Tibial artery (tissue), 4 donors: ENCODE measurements around the gene DHX40.
"Not testable (repeated sequence)": the region's sequence is repeated elsewhere in the genome, so short reads cannot be mapped to it uniquely, and the experiment has no call there.

Source experiments
- DNase-seq, 2 donors: peaks; one replicate each; pipeline ENCODE4 v3.0.0-alpha.2; 2019
- H3K27ac ChIP-seq, 2 donors: fragments of 200-600 bp; sonication (generic) in 1 of 2; 1 replicate in 1 of 2; 2 replicates in 1 of 2; pipeline ENCODE4 v1.5.1; 2018 to 2019; ENCODE audit warnings: mild to moderate bottlenecking in 1 of 2
- H3K27me3 ChIP-seq, 2 donors: fragments of 200-600 bp; sonication (generic) in 1 of 2; one replicate each; pipeline versions ENCODE4 v1.5.1 to v1.6.0; 2016 to 2019
- H3K36me3 ChIP-seq, 3 donors: fragments of 200-600 bp; sonication (generic) in 2 of 3; one replicate each; pipeline ENCODE4 v1.5.1; 2016 to 2019; ENCODE audit warnings: mild to moderate bottlenecking in 2 of 3
- H3K4me1 ChIP-seq, 4 donors: fragments of 200-600 bp; sonication (generic) in 2 of 4; 1 replicate in 3 of 4; 2 replicates in 1 of 4; pipeline ENCODE4 v1.5.1; 2016 to 2019
- H3K4me3 ChIP-seq, 2 donors: fragments of 200-600 bp; sonication (generic) in 1 of 2; 1 replicate in 1 of 2; 2 replicates in 1 of 2; pipeline ENCODE4 v1.5.1; 2018 to 2019; ENCODE audit warnings: mild to moderate bottlenecking in 2 of 2
- H3K9me3 ChIP-seq, 3 donors: fragments of 200-600 bp; sonication (generic) in 1 of 3; one replicate each; pipeline ENCODE4 v1.5.1; 2016 to 2019
- intact Hi-C: fragments of 100-400 bp; cut with DNase I; formaldehyde crosslinking; loops from one replicate; pipeline ENCODE4 v1.15.0; 2023; ENCODE audit warnings: low total_unique reads
- TF ChIP-seq, protein P1 (sequence below), 2 experiments: fragments of 200-600 bp in 1 of 2; fragments of 450-650 bp in 1 of 2; IDR thresholded peaks; one replicate each; pipeline ENCODE4 v1.5.1; 2017 to 2019; ENCODE audit warnings: antibody characterized with exemption in 2 of 2, mild to moderate bottlenecking in 1 of 2, moderate library complexity in 1 of 2

DHX40 gene, protein sequence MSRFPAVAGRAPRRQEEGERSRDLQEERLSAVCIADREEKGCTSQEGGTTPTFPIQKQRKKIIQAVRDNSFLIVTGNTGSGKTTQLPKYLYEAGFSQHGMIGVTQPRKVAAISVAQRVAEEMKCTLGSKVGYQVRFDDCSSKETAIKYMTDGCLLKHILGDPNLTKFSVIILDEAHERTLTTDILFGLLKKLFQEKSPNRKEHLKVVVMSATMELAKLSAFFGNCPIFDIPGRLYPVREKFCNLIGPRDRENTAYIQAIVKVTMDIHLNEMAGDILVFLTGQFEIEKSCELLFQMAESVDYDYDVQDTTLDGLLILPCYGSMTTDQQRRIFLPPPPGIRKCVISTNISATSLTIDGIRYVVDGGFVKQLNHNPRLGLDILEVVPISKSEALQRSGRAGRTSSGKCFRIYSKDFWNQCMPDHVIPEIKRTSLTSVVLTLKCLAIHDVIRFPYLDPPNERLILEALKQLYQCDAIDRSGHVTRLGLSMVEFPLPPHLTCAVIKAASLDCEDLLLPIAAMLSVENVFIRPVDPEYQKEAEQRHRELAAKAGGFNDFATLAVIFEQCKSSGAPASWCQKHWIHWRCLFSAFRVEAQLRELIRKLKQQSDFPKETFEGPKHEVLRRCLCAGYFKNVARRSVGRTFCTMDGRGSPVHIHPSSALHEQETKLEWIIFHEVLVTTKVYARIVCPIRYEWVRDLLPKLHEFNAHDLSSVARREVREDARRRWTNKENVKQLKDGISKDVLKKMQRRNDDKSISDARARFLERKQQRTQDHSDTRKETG

DNA sequence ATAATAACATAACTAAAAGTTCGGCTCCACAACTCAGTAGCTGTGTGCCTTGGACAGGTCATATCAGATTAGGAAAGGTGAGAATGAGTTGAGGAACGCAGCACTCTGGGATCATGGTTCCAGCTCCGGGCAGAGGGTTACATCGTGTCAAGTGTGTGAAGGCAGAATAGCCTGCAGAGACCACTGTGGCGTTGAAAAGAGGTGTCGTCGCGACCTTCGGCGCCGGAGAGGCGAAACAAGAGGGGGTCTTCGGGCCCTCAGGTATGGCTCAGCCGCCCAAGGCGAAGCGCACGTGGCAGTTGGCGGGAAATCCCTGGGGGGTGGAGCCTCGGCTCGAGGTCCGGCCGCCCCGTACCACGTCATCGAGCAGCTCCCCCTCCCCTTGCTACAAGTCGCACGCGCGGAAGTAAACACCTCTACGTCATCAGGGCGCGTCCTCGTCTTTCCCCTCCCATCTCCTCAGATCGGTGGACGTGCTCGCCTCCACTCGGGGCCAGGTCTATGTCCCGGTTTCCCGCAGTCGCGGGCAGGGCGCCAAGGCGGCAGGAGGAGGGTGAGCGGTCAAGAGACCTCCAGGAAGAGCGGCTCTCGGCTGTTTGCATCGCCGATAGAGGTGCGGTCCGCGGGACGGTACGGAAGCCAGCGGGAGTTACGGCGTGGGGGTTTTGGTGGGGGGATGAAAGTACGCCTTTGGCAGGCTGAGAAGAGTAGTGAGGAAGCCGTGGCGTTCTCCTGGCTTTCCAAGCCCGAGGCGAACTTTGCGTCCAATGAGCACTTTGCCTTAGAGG lies at the start of gene DHX40:
Gene DHX40 (plus strand): TSS at position 440 of the 788 bp plus-strand sequence. CDS start 62 bp downstream, at position 502.
- peak; percentile 94 to 96 for DNase-seq
- H3K4me1 ChIP-seq = peaks cover 0 to 13% (median 4%) of the 10 kb centered on the region in 4 donors
- peak within 1 kb of the TSS; percentile 87 to 98 for H3K4me3 ChIP-seq
- peaks cover 1 to 7% (median 1%) of the 10 kb centered on the region in 3 donors for H3K36me3 ChIP-seq
- H3K27ac ChIP-seq = peak within 1 kb of the TSS; percentile 88 to 96
- H3K27me3 ChIP-seq = no peaks in the 10 kb centered on the region
- H3K9me3 ChIP-seq = no peaks in the 10 kb centered on the region
- intact Hi-C loops = loop anchor here (10.0 kb wide), 1 partner anchor 49 kb away; the partner anchor contains the start of gene CLTC
- TF ChIP-seq, protein P1, sequence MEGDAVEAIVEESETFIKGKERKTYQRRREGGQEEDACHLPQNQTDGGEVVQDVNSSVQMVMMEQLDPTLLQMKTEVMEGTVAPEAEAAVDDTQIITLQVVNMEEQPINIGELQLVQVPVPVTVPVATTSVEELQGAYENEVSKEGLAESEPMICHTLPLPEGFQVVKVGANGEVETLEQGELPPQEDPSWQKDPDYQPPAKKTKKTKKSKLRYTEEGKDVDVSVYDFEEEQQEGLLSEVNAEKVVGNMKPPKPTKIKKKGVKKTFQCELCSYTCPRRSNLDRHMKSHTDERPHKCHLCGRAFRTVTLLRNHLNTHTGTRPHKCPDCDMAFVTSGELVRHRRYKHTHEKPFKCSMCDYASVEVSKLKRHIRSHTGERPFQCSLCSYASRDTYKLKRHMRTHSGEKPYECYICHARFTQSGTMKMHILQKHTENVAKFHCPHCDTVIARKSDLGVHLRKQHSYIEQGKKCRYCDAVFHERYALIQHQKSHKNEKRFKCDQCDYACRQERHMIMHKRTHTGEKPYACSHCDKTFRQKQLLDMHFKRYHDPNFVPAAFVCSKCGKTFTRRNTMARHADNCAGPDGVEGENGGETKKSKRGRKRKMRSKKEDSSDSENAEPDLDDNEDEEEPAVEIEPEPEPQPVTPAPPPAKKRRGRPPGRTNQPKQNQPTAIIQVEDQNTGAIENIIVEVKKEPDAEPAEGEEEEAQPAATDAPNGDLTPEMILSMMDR (IDR thresholded peaks at IDR 0.05) = no peak

DNA sequence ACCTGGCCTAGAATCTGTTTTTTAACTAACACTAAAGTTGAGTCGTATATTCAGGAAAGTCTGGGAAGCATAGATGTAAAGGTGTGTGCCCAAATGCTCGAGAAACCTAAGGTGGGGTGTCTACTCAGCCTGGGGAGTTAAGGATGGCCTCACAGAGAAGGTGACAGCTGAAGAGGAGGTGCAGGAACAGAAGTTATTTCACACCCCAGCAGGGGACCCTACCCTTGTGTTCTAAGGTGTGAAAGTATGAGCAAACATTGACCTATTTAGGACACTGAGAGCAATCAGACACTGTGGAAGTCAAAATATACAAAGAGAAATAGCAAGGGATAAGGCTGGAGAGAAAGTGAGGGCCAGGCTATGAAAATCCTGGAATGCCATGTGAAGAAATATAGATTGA lies 49.0 kb upstream of the DHX40 start:
- H3K9me3 ChIP-seq = no peaks in the 10 kb centered on the region
- peaks cover 0 to 4% (median 1%) of the 10 kb centered on the region in 4 donors for H3K4me1 ChIP-seq
- TF ChIP-seq, protein P1 (IDR thresholded peaks at IDR 0.05) = no peak
- no peaks in the 10 kb centered on the region for H3K27me3 ChIP-seq
- no peak for DNase-seq
- no peaks in the 10 kb centered on the region for H3K36me3 ChIP-seq
- intact Hi-C loops = no loop called here
- H3K4me3 ChIP-seq = no peak overlapping the region
- H3K27ac ChIP-seq = no peak overlapping the region

DNA sequence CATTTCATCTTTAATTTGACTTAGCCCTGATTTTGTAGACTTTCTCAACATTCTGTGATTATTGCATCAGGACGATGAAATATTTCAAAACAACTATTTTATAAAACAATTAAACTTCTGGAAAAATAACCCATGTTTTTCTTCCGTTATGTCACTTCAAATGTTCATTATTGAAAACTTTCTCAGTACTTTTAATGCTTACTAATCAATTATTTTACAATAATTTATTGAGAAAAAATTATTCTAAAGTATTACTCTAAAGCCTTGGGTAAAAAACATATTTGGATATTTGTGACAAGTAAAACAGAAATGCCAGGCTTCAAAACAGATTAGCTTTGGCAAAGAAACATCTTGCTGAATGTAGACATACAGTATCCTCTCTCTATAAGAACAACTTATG lies 46.3 kb upstream of the DHX40 start:
- intact Hi-C loops = no loop called here
- no peak overlapping the region for H3K27ac ChIP-seq
- DNase-seq = no peak
- TF ChIP-seq, protein P1 (IDR thresholded peaks at IDR 0.05) = no peak
- H3K36me3 ChIP-seq = no peaks in the 10 kb centered on the region
- no peaks in the 10 kb centered on the region for H3K27me3 ChIP-seq
- H3K4me1 ChIP-seq = peaks cover 0 to 5% (median 2%) of the 10 kb centered on the region in 4 donors
- H3K9me3 ChIP-seq = no peaks in the 10 kb centered on the region
- no peak overlapping the region for H3K4me3 ChIP-seq

DNA sequence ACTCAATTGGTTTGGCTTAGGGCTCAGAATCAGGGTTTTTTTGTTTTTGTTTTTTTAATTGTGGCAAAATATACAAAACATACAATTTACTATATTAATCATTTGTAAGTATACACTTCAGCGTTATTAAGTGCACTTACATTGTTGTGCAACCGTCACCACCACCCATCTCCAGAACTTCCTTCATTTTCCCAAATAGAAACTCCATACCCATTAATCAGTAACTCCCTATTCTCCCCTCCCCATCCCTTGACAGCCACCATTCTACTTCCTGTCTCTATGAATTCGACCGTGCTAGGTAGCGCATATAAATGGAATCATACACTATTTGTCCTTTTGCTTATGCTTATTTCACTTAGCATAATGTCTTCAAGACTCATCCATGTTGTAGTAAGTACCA lies 45.2 kb upstream of the DHX40 start:
- no peak overlapping the region for H3K4me3 ChIP-seq
- H3K4me1 ChIP-seq = peaks cover 0 to 5% (median 2%) of the 10 kb centered on the region in 4 donors
- TF ChIP-seq, protein P1 (IDR thresholded peaks at IDR 0.05) = no peak
- intact Hi-C loops = no loop called here
- H3K36me3 ChIP-seq = no peaks in the 10 kb centered on the region
- no peak overlapping the region for H3K27ac ChIP-seq
- H3K27me3 ChIP-seq = no peaks in the 10 kb centered on the region
- peak in 1 of 2 donors; percentile 23 for DNase-seq
- no peaks in the 10 kb centered on the region for H3K9me3 ChIP-seq

DNA sequence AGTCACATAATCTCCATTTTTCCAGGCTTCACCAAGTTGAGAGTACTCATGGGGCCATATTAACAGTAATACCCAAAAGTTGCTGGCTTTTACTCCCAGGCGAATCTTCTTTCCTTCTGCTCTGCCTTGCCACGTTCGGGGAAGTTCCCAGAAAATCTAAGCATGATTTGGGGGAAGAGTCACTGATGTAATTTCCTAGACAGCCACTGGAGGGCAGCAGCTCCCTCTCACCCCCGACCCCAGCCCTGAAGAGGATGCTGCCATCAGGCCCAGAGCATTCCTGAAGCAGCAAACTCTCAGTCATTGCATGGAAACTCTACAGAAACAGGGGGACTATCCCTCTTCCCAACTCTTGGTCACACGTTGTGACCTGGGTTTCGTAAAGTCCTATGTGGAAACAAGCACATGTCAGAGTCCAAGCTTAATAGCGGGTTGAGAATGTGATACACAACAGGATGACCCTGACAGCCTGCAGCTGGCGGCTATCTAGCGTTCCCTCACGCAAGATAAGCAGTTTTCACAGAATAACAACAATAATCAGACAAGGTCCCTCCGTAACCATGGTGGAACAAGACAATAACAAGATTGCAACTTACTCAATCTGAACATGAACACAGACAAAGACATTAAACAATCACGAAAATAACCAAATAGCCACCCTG lies 43.8 kb upstream of the DHX40 start:
- DNase-seq = peak in 1 of 2 donors; percentile 22
- no peak overlapping the region for H3K4me3 ChIP-seq
- no peaks in the 10 kb centered on the region for H3K27me3 ChIP-seq
- TF ChIP-seq, protein P1 (IDR thresholded peaks at IDR 0.05) = peak; percentile 77 to 86
- H3K36me3 ChIP-seq = no peaks in the 10 kb centered on the region
- H3K27ac ChIP-seq = no peak overlapping the region
- intact Hi-C loops = no loop called here
- no peaks in the 10 kb centered on the region for H3K9me3 ChIP-seq
- H3K4me1 ChIP-seq = peaks cover 0 to 5% (median 2%) of the 10 kb centered on the region in 4 donors

DNA sequence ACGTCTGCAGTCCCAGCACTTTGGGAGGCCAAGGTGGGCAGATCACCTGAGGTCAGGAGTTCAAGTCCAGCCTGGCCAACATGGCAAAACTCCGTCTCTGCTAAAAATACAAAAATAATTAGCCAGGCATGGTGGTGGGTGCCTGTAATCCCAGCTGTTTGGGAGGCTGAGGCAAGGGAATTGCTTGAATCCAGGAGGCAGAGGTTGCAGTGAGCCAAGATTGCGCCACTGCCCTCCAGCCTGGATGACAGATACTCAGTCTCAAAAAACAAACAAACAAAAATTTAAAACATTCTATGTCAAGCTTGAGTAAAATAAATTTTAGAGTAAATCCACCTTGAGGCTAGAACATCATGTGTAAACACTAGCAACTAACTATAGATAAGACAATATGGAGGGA lies 40.5 kb upstream of the DHX40 start:
- not testable (repeated sequence) for H3K36me3 ChIP-seq, DNase-seq

More for the DNA sequence above, 40.5 kb upstream of the DHX40 start:
- intact Hi-C loops, H3K4me1 ChIP-seq, H3K9me3 ChIP-seq, H3K27ac ChIP-seq, H3K27me3 ChIP-seq, H3K4me3 ChIP-seq: not testable (repeated sequence)
